Endometrial microvascular endothelial cells (primary cell): Measurements from ENCODE around the gene APOL5. TPM values are rescaled to one million over a fixed set of nuclear protein-coding genes. Genes with fewer than 3 reads are reported as not detected.

Source experiments
- in situ Hi-C: cut with HindIII; loops from 2 replicates; pipeline ENCODE4 v1.10.0; 2017; ENCODE audit warnings: low sequenced_read_pairs, low pct_unique_long_range_greater_than_20kb; ENCODE audit errors: inconsistent ontology term
- total RNA-seq: library from RNA; depleted of rRNA; stranded (reverse); fragments of >200 nt; gene quantifications from one replicate; pipeline ENCODE4 v1.2.3, GENCODE V29; 2015; ENCODE audit errors: inconsistent ontology term

Gene APOL5
- total RNA-seq, 1 donor from 2014 or later: not detected

- in situ Hi-C loops: no loop called here
These were observed 12.5 kb upstream of the APOL5 start for GRCh38 chr22:35705141-35705540.

- in situ Hi-C loops: no loop called here
These were observed 9.2 kb upstream of the APOL5 start for GRCh38 chr22:35708453-35708852.

- in situ Hi-C loops: no loop called here
These were observed 8.8 kb upstream of the APOL5 start for GRCh38 chr22:35708917-35709316.

GRCh38 chr22:35711336-35711735, 6.3 kb upstream of the APOL5 start:
- in situ Hi-C loops: no loop called here

GRCh38 chr22:35712672-35713071, 5.0 kb upstream of the APOL5 start:
- in situ Hi-C loops: no loop called here

- in situ Hi-C loops: no loop called here
These were observed 1.7 kb downstream of the APOL5 start for GRCh38 chr22:35719212-35719875.

- in situ Hi-C loops: no loop called here
These were observed 4.3 kb downstream of the APOL5 start for GRCh38 chr22:35721960-35722359.

- in situ Hi-C loops: loop anchor here (25.0 kb wide), 1 partner anchor 88 kb away; the partner anchor contains the start of gene APOL6
These were observed 7.8 kb downstream of the APOL5 start for GRCh38 chr22:35725521-35725920.

GRCh38 chr22:35726398-35726797, 8.7 kb downstream of the APOL5 start:
- in situ Hi-C loops: loop anchor here (25.0 kb wide), 1 partner anchor 89 kb away; the partner anchor contains the start of gene APOL6

GRCh38 chr22:35726933-35727332, 9.3 kb downstream of the APOL5 start:
- in situ Hi-C loops: loop anchor here (25.0 kb wide), 1 partner anchor 90 kb away; the partner anchor contains the start of gene APOL6

GRCh38 chr22:35727436-35727835, 9.8 kb downstream of the APOL5 start:
- in situ Hi-C loops: loop anchor here (25.0 kb wide), 1 partner anchor 90 kb away; the partner anchor contains the start of gene APOL6

GRCh38 chr22:35728639-35729308, 11.1 kb downstream of the APOL5 start:
- in situ Hi-C loops: loop anchor here (25.0 kb wide), 1 partner anchor 91 kb away; the partner anchor contains the start of gene APOL6

- in situ Hi-C loops: loop anchor here (25.0 kb wide), 1 partner anchor 92 kb away; the partner anchor contains the start of gene APOL6
These were observed 11.6 kb downstream of the APOL5 start for GRCh38 chr22:35729309-35729698.

GRCh38 chr22:35731321-35731720, 13.6 kb downstream of the APOL5 start:
- in situ Hi-C loops: loop anchor here (25.0 kb wide), 1 partner anchor 94 kb away; the partner anchor contains the start of gene APOL6

GRCh38 chr22:35732116-35732515, 14.4 kb downstream of the APOL5 start:
- in situ Hi-C loops: loop anchor here (25.0 kb wide), 1 partner anchor 95 kb away; the partner anchor contains the start of gene APOL6

GRCh38 chr22:35733036-35733435, 15.4 kb downstream of the APOL5 start:
- in situ Hi-C loops: loop anchor here (25.0 kb wide), 1 partner anchor 96 kb away; the partner anchor contains the start of gene APOL6

GRCh38 chr22:35733791-35734516, 16.3 kb downstream of the APOL5 start:
- in situ Hi-C loops: loop anchor here (25.0 kb wide), 1 partner anchor 97 kb away; the partner anchor contains the start of gene APOL6

- in situ Hi-C loops: loop anchor here (25.0 kb wide), 1 partner anchor 97 kb away; the partner anchor contains the start of gene APOL6
These were observed 16.8 kb downstream of the APOL5 start for GRCh38 chr22:35734517-35734827.

GRCh38 chr22:35735542-35735941, 17.9 kb downstream of the APOL5 start:
- in situ Hi-C loops: loop anchor here (25.0 kb wide), 1 partner anchor 98 kb away; the partner anchor contains the start of gene APOL6
